Naive B cell (primary cell): ENCODE data around the gene ZNF287. TPM values are rescaled to one million over a fixed set of nuclear protein-coding genes. Genes with fewer than 3 reads are reported as not detected.
"Not testable (repeated sequence)": the region's sequence is repeated elsewhere in the genome, so short reads cannot be mapped to it uniquely, and the experiment has no call there.

Source experiments
- ATAC-seq, 2 donors: fragments of 150-1000 bp; cut with Tn5 transposase; 2 replicates each; pipeline ENCODE4 v1.10.0; 2021; ENCODE audit warnings: low read depth in 2 of 2, mild to moderate bottlenecking in 2 of 2, moderate library complexity in 2 of 2
- DNase-seq: peaks from one replicate; pipeline ENCODE4 v3.0.0; 2022
- H3K27ac Mint-ChIP-seq, 6 donors: one replicate each; pipeline ENCODE4 v1.8.0; 2020 to 2022; ENCODE audit warnings: mild to moderate bottlenecking in 6 of 6, mixed read lengths in 6 of 6, moderate library complexity in 5 of 6, inconsistent platforms in 2 of 6
- H3K27me3 Mint-ChIP-seq, 3 donors: one replicate each; pipeline ENCODE4 v1.8.0; 2021 to 2022; ENCODE audit warnings: mixed read lengths in 3 of 3, mild to moderate bottlenecking in 1 of 3
- H3K36me3 Mint-ChIP-seq, 2 donors: one replicate each; pipeline ENCODE4 v1.8.0; 2020 to 2022; ENCODE audit warnings: mixed read lengths in 2 of 2, inconsistent platforms in 1 of 2, mild to moderate bottlenecking in 1 of 2
- H3K4me1 Mint-ChIP-seq, 3 donors: one replicate each; pipeline ENCODE4 v1.8.0; 2020 to 2022; ENCODE audit warnings: mixed read lengths in 3 of 3, inconsistent platforms in 1 of 3, mild to moderate bottlenecking in 1 of 3, moderate library complexity in 1 of 3
- H3K4me3 Mint-ChIP-seq, 8 donors: one replicate each; pipeline ENCODE4 v1.8.0; 2020 to 2022; ENCODE audit warnings: mild to moderate bottlenecking in 8 of 8, mixed read lengths in 8 of 8, moderate library complexity in 8 of 8, inconsistent platforms in 2 of 8
- H3K9me3 Mint-ChIP-seq, 7 donors: one replicate each; pipeline ENCODE4 v1.8.0; 2020 to 2022; ENCODE audit warnings: mixed read lengths in 7 of 7, mild to moderate bottlenecking in 5 of 7, inconsistent platforms in 2 of 7, moderate library complexity in 1 of 7
- polyA plus RNA-seq, 6 donors: library from polyadenylated mRNA; unstranded; fragments of 300-500 nt; fragmentation: Illumina TruSeq; gene quantifications; one replicate each; pipeline ENCODE4 v1.2.3, GENCODE V29; 2021; ENCODE audit warnings: low read depth in 6 of 6

The ZNF287 gene
- polyA plus RNA-seq, 6 donors from 2014 or later: 6.7 to 15.3 (median 9.2) TPM

DNA sequence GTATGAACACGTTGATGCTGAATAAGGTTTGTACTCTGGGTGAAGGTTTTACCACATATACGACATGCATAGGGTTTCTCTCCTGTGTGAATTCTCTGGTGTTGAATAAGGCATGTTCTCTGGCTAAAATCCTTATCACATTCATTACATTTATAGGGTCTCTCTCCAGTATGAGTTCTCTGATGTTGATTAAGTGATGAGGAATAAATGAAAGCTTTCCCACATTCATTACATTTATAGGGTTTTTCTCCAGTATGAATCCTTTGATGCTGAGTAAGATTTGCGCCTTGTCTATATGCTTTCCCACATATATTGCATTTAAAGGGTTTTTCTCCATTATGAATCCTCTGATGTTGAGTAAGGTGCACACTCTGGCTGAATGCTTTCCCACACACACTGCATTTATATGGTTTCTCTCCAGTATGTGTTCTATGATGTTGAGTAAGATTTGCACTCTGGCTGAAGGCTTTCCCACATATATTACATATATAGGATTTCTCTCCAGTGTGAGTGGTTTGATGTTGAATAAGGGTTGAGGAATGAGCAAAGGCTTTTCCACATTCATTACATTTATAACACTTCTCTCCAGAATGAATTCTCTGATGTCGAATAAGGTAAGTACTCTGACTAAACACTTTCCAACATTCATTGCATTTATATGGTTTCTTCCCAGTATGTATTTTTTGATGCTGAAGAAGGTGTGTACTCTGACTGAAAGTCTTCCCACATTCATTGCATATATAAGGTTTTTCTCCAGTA is 16.9 kb downstream of the ZNF287 start:
- Mint-ChIP-seq H3K4me1 (no peaks in the 10 kb centered on the region), H3K27me3 (no peaks in the 10 kb centered on the region)

DNA sequence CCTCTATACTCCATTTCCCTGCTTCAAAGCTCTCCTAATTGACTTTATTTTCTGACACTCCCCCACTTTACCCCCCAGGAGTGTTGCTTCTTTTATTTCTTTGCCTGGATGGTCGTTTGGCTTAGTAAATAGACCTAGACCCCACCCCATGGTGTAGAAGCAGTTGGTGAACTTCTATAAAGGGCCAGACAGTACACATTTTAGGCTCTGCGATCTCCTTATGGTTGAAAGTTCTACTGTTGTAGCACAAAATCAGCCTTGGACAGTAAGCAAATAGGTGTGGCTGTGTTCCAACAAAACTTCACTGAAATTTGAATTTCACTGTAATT is 31.9 kb downstream of the ZNF287 start:
- DNase-seq: no peak
- ATAC-seq: no peak
- Mint-ChIP-seq H3K36me3 (peaks cover 0 to 12% of the 10 kb centered on the region in 2 donors), H3K9me3 (peaks cover 0 to 16% (median 4%) of the 10 kb centered on the region in 7 donors), H3K27ac (peak overlapping the region in 5 of 6 donors; percentile 3 to 89 (median 62)), H3K27me3 (peaks cover 0 to 6% (median 0%) of the 10 kb centered on the region in 3 donors), H3K4me1 (peaks cover 11 to 30% (median 25%) of the 10 kb centered on the region in 3 donors), H3K4me3 (peak overlapping the region; percentile 93 to 99 (median 96))

More for the DNA sequence above, 16.9 kb downstream of the ZNF287 start:
- Mint-ChIP-seq H3K36me3 (peaks cover 54 to 70% of the 10 kb centered on the region in 2 donors), H3K27ac (no peak overlapping the region), H3K4me3 (no peak overlapping the region), H3K9me3 (peaks cover 18 to 95% (median 83%) of the 10 kb centered on the region in 7 donors)
- ATAC-seq: no peak
- no peak for DNase-seq

DNA sequence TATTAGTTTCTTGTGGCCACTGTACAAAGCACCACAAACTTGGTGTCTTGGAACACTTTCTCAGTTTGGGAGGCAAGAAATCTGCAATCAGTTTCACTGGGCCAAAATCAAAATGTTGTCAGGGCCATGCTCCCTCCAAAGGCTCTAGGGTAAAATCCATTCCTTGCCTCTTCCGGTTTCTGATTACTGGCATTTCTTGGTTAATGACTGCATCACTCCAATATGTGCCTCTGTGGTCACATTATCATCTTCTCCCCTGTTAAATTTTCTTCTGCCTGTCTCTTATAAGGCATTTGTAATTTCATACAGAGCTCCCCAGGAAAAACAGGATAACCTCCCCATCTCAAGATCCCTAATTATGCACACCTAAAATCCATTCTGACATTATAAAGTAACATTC is 34.8 kb downstream of the ZNF287 start:
- no peak for ATAC-seq
- Mint-ChIP-seq H3K36me3 (peaks cover 0 to 5% of the 10 kb centered on the region in 2 donors), H3K4me1 (peaks cover 11 to 30% (median 25%) of the 10 kb centered on the region in 3 donors), H3K4me3 (peak overlapping the region in 2 of 8 donors; percentile 10 to 95), H3K27me3 (peaks cover 7 to 20% (median 17%) of the 10 kb centered on the region in 3 donors), H3K9me3 (peaks cover 0 to 14% (median 2%) of the 10 kb centered on the region in 7 donors), H3K27ac (no peak overlapping the region)
- DNase-seq: no peak

DNA sequence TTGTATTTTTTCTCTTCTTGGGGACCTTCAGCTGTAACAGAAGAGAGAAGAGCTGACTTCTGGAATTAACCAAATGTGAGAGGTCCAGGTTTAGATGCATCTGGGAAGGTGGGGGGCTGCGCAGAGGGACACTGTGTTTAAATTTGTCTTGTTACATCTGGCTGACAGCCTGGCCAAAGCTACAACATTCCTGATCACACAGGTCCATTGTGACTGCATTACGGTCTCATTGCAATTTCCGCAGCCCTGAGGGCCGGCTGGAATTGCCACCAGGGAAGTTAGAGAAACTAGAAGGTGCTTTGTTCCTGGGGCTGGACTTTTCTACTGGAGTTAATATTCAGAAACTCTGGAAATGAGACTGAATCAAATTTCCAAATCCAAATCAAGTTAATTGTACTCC is 39.1 kb downstream of the ZNF287 start:
- Mint-ChIP-seq H3K27ac (no peak overlapping the region), H3K36me3 (no peaks in the 10 kb centered on the region), H3K4me1 (peaks cover 0 to 2% (median under 1%) of the 10 kb centered on the region in 3 donors), H3K27me3 (peaks cover 20 to 51% (median 50%) of the 10 kb centered on the region in 3 donors), H3K4me3 (no peak overlapping the region), H3K9me3 (peaks cover 0 to 2% (median 0%) of the 10 kb centered on the region in 7 donors)
- no peak for ATAC-seq
- no peak for DNase-seq

DNA sequence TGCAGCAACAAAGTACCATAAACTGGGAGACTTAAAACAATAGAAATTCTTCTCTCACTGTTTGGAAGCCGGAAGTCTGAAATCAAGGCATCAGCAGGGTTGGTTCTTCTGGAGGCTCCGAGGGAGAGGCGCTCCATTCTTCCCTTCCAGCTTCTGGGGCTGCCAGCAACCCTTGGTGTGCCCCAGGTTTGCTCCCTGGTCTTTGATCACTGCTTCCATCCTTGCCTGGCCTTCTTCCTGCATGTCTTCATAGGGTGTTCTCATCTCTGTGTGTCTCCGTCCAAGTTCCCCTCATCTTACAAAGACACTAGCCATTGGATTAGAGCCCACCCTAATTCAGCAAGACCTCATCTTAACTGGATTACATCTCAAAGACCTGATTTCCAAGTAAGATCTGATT is 41.7 kb downstream of the ZNF287 start:
- H3K27ac Mint-ChIP-seq: no peak overlapping the region
- H3K27me3 Mint-ChIP-seq: peaks cover 20 to 57% (median 57%) of the 10 kb centered on the region in 3 donors
- H3K4me3 Mint-ChIP-seq: no peak overlapping the region

DNA sequence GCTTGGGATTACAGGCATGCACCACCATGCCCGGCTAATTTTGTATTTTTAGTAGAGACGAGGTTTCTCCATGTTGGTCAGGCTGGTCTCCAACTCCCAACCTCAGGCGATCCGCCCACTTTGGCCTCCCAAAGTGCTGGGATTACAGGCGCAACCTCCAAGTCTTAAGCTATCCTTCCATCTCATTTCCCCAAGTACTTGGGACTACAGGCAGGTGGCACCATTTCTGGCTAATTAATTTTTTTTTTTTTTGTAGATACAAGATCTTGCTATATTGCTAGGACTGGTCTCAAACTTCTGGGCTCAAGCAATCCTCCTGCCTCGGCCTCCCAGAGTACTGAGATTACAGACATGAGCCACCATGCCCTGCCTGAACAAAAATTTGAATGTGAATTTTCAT is 43.4 kb downstream of the ZNF287 start:
- peaks cover 19 to 54% (median 48%) of the 10 kb centered on the region in 3 donors for H3K27me3 Mint-ChIP-seq
- H3K4me1 Mint-ChIP-seq, H3K36me3 Mint-ChIP-seq, H3K27ac Mint-ChIP-seq, ATAC-seq, DNase-seq, H3K4me3 Mint-ChIP-seq, H3K9me3 Mint-ChIP-seq: not testable (repeated sequence)

More for the DNA sequence above, 41.7 kb downstream of the ZNF287 start:
- DNase-seq (no peak), ATAC-seq (no peak)
- no peaks in the 10 kb centered on the region for H3K4me1 Mint-ChIP-seq
- peaks cover 0 to 2% (median 0%) of the 10 kb centered on the region in 7 donors for H3K9me3 Mint-ChIP-seq
- no peaks in the 10 kb centered on the region for H3K36me3 Mint-ChIP-seq

DNA sequence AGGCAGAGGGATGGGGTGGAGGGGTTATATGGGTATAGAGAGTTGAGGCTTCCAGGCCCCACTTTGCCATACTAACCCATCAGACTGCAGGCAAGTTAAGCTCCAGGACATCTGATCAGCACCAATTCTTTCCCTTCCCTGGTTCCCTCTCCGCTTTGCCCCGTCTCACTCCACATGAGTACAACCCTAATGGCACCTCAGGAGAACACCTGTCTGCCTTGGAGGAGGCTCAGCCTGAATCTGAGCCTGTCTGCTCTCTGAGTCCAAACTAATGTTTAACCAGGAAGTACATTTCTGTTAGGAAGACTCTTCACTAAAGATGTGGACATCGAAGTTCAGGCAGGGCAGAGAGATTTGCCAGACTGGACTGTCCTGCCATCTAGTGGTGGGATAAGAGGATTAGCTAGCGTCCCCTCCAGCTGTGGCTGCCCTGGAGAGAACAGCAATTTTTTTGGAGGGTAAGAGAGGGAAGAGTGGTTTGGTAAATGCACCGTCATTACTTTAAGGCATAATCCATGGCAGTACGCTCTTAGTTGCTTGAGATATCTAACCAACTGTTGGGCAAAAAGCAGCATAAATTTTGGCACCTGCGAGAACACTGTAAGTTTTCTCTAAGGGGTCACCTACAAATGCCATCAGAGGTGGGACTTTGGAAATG is 47.8 kb downstream of the ZNF287 start:
- H3K27ac Mint-ChIP-seq: peak overlapping the region in 1 of 6 donors; percentile 7
- H3K4me3 Mint-ChIP-seq: no peak overlapping the region
- H3K27me3 Mint-ChIP-seq: peaks cover 30 to 54% (median 43%) of the 10 kb centered on the region in 3 donors
- DNase-seq: peak; percentile 59
- no peaks in the 10 kb centered on the region for H3K36me3 Mint-ChIP-seq
- peaks cover 2 to 8% (median 5%) of the 10 kb centered on the region in 3 donors for H3K4me1 Mint-ChIP-seq
- no peaks in the 10 kb centered on the region for H3K9me3 Mint-ChIP-seq
- ATAC-seq: peak; percentile 90 to 96

DNA sequence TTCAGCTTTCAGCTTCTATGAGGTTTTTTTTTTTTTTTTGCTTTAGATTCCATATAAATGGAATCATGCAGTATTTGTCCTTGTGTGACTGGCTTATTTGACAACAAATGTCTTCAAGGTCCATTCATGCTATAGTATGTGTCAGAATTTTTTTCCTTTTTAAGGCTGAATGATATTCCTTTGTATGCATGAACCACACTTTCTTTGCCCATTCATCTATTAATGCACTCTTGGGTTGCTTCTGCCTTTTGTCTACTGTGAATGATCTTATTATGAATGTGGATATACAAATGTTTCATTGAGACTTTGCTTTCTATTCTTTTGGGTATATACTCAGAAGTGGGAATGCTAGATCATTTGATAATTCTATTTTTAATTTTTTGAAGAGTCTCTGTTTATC is 50.0 kb downstream of the ZNF287 start:
- Mint-ChIP-seq H3K27me3 (peaks cover 33 to 67% (median 58%) of the 10 kb centered on the region in 3 donors), H3K36me3 (no peaks in the 10 kb centered on the region), H3K27ac (no peak overlapping the region), H3K4me3 (no peak overlapping the region), H3K4me1 (peaks cover 5 to 8% (median 6%) of the 10 kb centered on the region in 3 donors), H3K9me3 (no peaks in the 10 kb centered on the region)
- ATAC-seq: no peak
- DNase-seq: no peak

DNA sequence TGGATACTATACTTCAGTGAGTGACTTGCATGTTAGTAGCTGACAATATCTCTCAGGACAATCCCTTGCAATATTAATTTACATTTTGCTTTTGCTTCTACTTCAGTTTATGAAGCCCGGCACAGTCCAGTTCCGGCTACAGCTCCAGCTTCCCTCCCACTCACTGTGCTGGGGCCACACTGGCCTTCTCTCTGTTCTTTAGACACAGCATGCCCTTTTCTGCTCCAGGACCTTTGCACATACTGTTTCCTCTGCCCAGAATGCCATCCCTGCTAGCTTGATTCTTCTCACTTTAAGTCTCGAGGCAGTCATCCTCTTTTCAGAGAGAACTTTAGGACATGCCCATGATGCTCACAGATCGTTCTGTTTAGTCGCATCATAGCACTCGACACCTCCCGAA is 51.5 kb downstream of the ZNF287 start:
- DNase-seq: no peak
- no peak overlapping the region for H3K27ac Mint-ChIP-seq
- ATAC-seq: no peak
- no peaks in the 10 kb centered on the region for H3K9me3 Mint-ChIP-seq
- no peak overlapping the region for H3K4me3 Mint-ChIP-seq
- H3K36me3 Mint-ChIP-seq: no peaks in the 10 kb centered on the region
- peaks cover 33 to 72% (median 58%) of the 10 kb centered on the region in 3 donors for H3K27me3 Mint-ChIP-seq
- H3K4me1 Mint-ChIP-seq: peaks cover 5 to 9% (median 6%) of the 10 kb centered on the region in 3 donors

DNA sequence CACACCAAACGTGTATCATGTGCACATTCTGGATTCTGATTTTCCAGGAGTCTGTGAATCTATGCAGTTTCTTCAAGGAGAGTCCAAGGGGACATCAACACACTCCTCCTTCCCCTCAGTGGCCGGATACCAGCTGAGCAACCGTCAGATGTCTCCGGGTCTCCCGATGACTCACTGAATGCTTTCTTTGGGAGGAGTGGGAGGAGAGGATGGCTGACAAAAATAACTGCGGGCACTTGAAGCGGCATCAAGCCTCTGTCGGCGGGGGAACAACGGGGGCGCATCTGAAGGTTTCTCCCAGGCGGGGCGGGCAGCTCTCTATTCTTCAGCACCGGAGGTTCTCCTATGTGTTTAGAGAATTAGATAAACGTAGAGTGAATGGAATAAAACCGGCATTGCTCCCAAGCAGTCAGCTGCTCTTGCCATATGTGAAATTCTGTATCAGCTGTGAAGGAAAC is 52.4 kb downstream of the ZNF287 start:
- no peaks in the 10 kb centered on the region for H3K36me3 Mint-ChIP-seq
- DNase-seq: no peak
- no peak overlapping the region for H3K27ac Mint-ChIP-seq
- H3K4me1 Mint-ChIP-seq: peaks cover 9 to 15% (median 11%) of the 10 kb centered on the region in 3 donors
- peaks cover 33 to 72% (median 58%) of the 10 kb centered on the region in 3 donors for H3K27me3 Mint-ChIP-seq
- ATAC-seq: no peak
- H3K4me3 Mint-ChIP-seq: no peak overlapping the region
- H3K9me3 Mint-ChIP-seq: no peaks in the 10 kb centered on the region

DNA sequence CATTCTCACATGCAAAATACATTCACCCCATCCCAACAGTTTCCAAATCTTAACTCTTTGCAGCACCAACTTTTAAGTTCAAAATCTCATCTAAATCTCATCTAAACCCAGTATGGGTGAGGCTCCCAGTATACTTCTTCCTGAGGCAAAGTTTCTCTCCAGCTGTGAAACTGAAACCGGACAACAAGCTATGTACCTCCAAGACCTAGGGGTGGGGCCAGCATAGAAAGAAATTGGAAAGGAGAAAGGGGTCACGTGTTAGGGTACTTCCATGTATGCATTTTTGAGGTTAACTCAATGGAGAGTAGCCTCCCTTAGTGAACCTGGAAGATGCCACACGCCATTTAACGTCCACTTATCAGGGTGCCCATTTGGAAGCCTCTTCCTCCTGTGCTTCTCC is 53.1 kb downstream of the ZNF287 start:
- no peak overlapping the region for H3K27ac Mint-ChIP-seq
- no peak for ATAC-seq
- peaks cover 5 to 9% (median 9%) of the 10 kb centered on the region in 3 donors for H3K4me1 Mint-ChIP-seq
- peaks cover 27 to 66% (median 58%) of the 10 kb centered on the region in 3 donors for H3K27me3 Mint-ChIP-seq
- H3K9me3 Mint-ChIP-seq: no peaks in the 10 kb centered on the region
- no peak overlapping the region for H3K4me3 Mint-ChIP-seq
- DNase-seq: no peak
- no peaks in the 10 kb centered on the region for H3K36me3 Mint-ChIP-seq

DNA sequence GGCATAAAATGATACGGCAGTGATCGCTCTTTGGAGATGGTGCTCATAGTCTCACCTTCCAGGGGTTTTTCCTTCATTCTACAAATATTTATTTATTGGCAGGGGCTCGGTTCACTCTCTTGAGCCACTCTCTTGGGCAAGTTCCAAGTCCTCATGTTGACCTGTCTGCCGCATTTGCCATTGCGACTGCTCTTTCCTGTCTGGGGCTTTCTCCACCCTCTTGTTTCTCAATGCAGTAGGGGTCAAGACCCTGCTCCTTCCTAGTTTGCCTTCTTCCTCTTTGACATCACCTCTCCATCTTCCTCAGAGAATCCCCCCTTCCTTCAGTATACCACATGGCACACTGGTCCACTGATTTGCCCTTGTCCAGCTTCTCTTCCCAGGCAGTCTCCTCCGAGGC is 55.1 kb downstream of the ZNF287 start:
- H3K27ac Mint-ChIP-seq: peak overlapping the region in 1 of 6 donors; percentile 89
- H3K27me3 Mint-ChIP-seq: peaks cover 24 to 57% (median 54%) of the 10 kb centered on the region in 3 donors
- H3K4me3 Mint-ChIP-seq: no peak overlapping the region

DNA sequence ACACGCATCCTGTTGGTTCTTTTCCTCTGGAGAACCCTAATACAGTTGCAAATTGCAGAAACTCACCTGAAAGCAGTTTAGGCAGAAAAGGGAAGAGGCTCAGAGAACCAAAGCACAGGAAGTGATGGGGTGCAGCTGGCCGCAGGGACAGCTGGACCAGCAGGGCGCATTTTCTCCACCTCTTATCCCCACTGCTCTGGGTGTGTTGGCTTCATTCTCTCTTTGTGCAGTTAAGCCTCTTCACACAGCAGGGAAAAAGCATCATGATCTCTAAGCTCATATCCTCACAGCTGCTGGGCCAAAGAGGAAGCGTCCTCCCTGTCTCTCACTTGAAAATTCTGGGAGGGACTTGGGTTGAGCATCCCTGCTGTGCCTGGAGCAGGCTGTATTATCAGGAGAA is 57.0 kb downstream of the ZNF287 start:
- ATAC-seq: no peak
- H3K4me1 Mint-ChIP-seq: peaks cover 5 to 9% (median 8%) of the 10 kb centered on the region in 3 donors
- H3K27ac Mint-ChIP-seq: peak overlapping the region in 1 of 6 donors; percentile 47
- DNase-seq: no peak
- no peaks in the 10 kb centered on the region for H3K36me3 Mint-ChIP-seq
- peaks cover 17 to 39% (median 38%) of the 10 kb centered on the region in 3 donors for H3K27me3 Mint-ChIP-seq
- H3K4me3 Mint-ChIP-seq: no peak overlapping the region
- H3K9me3 Mint-ChIP-seq: no peaks in the 10 kb centered on the region

More for the DNA sequence above, 55.1 kb downstream of the ZNF287 start:
- DNase-seq (no peak), ATAC-seq (no peak)
- H3K36me3 Mint-ChIP-seq: no peaks in the 10 kb centered on the region
- no peaks in the 10 kb centered on the region for H3K9me3 Mint-ChIP-seq
- H3K4me1 Mint-ChIP-seq: peaks cover 5 to 9% (median 8%) of the 10 kb centered on the region in 3 donors
